A673 (cell line): Measurements from ENCODE around the gene MINDY4. TPM values are rescaled to one million over a fixed set of nuclear protein-coding genes. Genes with fewer than 3 reads are reported as not detected.

Experiments
- BruUV-seq: library from RNA; stranded (reverse); fragments of 400-500 nt; replicated peaks from 2 replicates; lab custom pipeline; 2021; lab: Mats Ljungman, UMichigan
- CTCF ChIA-PET: fragments of 300-600 bp; sonication (Branson Sonifier 250); formaldehyde crosslinking; loops from one replicate; lab custom pipeline; 2022; ENCODE audit warnings: antibody characterized with exemption; lab: Charles Lee
- POLR2A ChIA-PET: fragments of 300-600 bp; sonication (Branson Sonifier 250); formaldehyde crosslinking; loops from one replicate; lab custom pipeline; 2022; ENCODE audit warnings: antibody characterized with exemption; ENCODE audit not compliant: low non-redundant PET; lab: Charles Lee
- DNase-seq: peaks from one replicate; pipeline ENCODE4 v3.0.0-alpha.2; 2015; ENCODE audit warnings: low spot score
- H3K27ac ChIP-seq: fragments of 200-600 bp; sonication (generic); 2 replicates; pipeline ENCODE4 v1.5.1; 2016; ENCODE audit warnings: mixed run types, low read depth, mild to moderate bottlenecking, mixed read lengths, antibody characterized with exemption, low read length; ENCODE audit not compliant: poor library complexity, severe bottlenecking
- H3K27me3 ChIP-seq: fragments of 200-600 bp; sonication (generic); replicated peaks from 2 replicates; pipeline ENCODE4 v1.6.1; 2017; ENCODE audit warnings: mixed run types, low read depth, mild to moderate bottlenecking, mixed read lengths, antibody characterized with exemption, low read length; ENCODE audit not compliant: insufficient read depth, poor library complexity
- H3K36me3 ChIP-seq: fragments of 200-600 bp; sonication (generic); 2 replicates; pipeline ENCODE4 v1.6.1; 2016; ENCODE audit warnings: mixed run types, mild to moderate bottlenecking, mixed read lengths, antibody characterized with exemption, low read length; ENCODE audit not compliant: insufficient read depth, poor library complexity, severe bottlenecking
- H3K4me1 ChIP-seq: fragments of 200-600 bp; sonication (generic); 2 replicates; pipeline ENCODE4 v1.6.1; 2017; ENCODE audit warnings: mixed run types, mild to moderate bottlenecking, mixed read lengths, antibody characterized with exemption, low read length; ENCODE audit not compliant: insufficient read depth, poor library complexity, severe bottlenecking
- H3K4me3 ChIP-seq: fragments of 200-600 bp; sonication (generic); 2 replicates; pipeline ENCODE4 v1.5.1; 2016; ENCODE audit warnings: low read depth, mixed run types, mild to moderate bottlenecking, mixed read lengths, low read length; ENCODE audit not compliant: poor library complexity, severe bottlenecking
- H3K9me3 ChIP-seq: fragments of 200-600 bp; sonication (generic); 2 replicates; pipeline ENCODE4 v1.6.1; 2016; ENCODE audit warnings: mixed run types, low read depth, mild to moderate bottlenecking, mixed read lengths, antibody characterized with exemption, low read length; ENCODE audit not compliant: poor library complexity, severe bottlenecking
- CTCF ChIP-seq: fragments of 300-800, 200-600 bp; sonication (generic); conservative IDR thresholded peaks from 2 replicates; pipeline ENCODE4 v1.5.1; 2017; ENCODE audit warnings: low read depth, mild to moderate bottlenecking, antibody characterized with exemption, low read length, moderate library complexity, mixed read lengths
- EZH2 ChIP-seq: fragments of 200-600 bp; sonication (generic); IDR thresholded peaks from 2 replicates; pipeline ENCODE4 v1.6.1; 2017; ENCODE audit warnings: borderline replicate concordance, low read depth, mild to moderate bottlenecking, mixed read lengths, antibody characterized with exemption, low read length; ENCODE audit not compliant: poor library complexity, severe bottlenecking
- intact Hi-C: fragments of 100-400 bp; cut with micrococcal nuclease; formaldehyde crosslinking; loops from one replicate; pipeline ENCODE4 v1.10.0; 2022; ENCODE audit not compliant: unreplicated experiment
- total RNA-seq: library from RNA; stranded (reverse); gene quantifications from 2 replicates; pipeline ENCODE4 v1.2.3, GENCODE V29; 2021

Gene MINDY4
- total RNA-seq, 1 experiment from 2014 or later, result 3.8 TPM

GRCh38 chr7:30789334-30789711, 18.1 kb downstream of the MINDY4 start:
- Histone ChIP-seq H3K4me3 (no peak overlapping the region), H3K27me3 (no peaks in the 10 kb centered on the region), H3K27ac (no peak overlapping the region), H3K4me1 (no peaks in the 10 kb centered on the region), H3K9me3 (no peaks in the 10 kb centered on the region), H3K36me3 (peaks cover 5% of the 10 kb centered on the region)
- intact Hi-C loops, result no loop called here
- TF ChIP-seq CTCF, result no peak
- ChIA-PET CTCF (no interaction called here), POLR2A (no interaction called here)
- no peak for DNase-seq
- no TSS peak for BruUV-seq

GRCh38 chr7:30790356-30790755, 19.1 kb downstream of the MINDY4 start:
- Histone ChIP-seq H3K27ac (no peak overlapping the region), H3K4me3 (no peak overlapping the region), H3K36me3 (peaks cover 5% of the 10 kb centered on the region), H3K4me1 (no peaks in the 10 kb centered on the region), H3K27me3 (no peaks in the 10 kb centered on the region), H3K9me3 (no peaks in the 10 kb centered on the region)
- no TSS peak for BruUV-seq
- no peak for DNase-seq
- ChIA-PET CTCF (no interaction called here), POLR2A (no interaction called here)
- TF ChIP-seq CTCF, result no peak
- TF ChIP-seq EZH2, result no peak
- intact Hi-C loops, result no loop called here

- Histone ChIP-seq H3K27ac (no peak overlapping the region), H3K4me1 (peaks cover 5% of the 10 kb centered on the region), H3K36me3 (peaks cover 5% of the 10 kb centered on the region), H3K4me3 (no peak overlapping the region), H3K9me3 (no peaks in the 10 kb centered on the region), H3K27me3 (no peaks in the 10 kb centered on the region)
- TF ChIP-seq CTCF (no peak), EZH2 (no peak)
- CTCF ChIA-PET, result no interaction called here
- BruUV-seq, result no TSS peak
- POLR2A ChIA-PET, result no interaction called here
- DNase-seq, result no peak
- intact Hi-C loops, result no loop called here
Observed at GRCh38 chr7:30791114-30791513, 19.9 kb downstream of the MINDY4 start.
